OCI-LY1 (cell line): ENCODE results near the gene SLC17A9.

ENCODE experiments used
- EZH2 ChIP-seq: fragments of 200-600 bp; sonication (generic), shearing (Covaris generic); IDR thresholded peaks from 2 replicates; pipeline ENCODE4 v1.8.0; 2017; ENCODE audit warnings: borderline replicate concordance, mixed run types, mild to moderate bottlenecking, antibody characterized with exemption, low read length, moderate library complexity, mixed read lengths
- TF ChIP-seq, protein P1 (sequence below): fragments of 200-600 bp; sonication (generic), shearing (Covaris generic); IDR thresholded peaks from 2 replicates; pipeline ENCODE4 v1.5.1; 2017; ENCODE audit warnings: mild to moderate bottlenecking, antibody characterized with exemption, low read length, moderate library complexity, mixed read lengths

DNA sequence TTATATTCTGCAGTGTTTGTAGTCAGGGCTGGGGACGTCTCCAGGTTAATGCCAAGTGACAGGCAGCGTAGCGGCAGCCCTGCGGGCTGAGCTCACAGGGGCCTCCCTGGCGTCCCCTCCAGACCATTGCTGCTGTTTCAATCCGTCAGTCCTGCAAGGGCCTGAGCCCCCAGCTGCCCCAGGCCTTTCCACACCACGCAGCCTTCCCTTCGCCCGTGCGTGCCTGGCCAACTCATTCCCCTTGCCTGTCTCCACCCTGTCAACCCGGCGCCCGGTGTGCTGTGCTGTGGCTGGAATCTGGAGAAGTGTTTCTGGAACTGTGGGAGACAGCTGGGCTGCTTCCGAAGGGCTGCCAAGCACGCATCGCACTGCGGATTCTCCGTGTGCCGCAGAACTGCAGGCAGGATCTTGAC, 42.4 kb downstream of the SLC17A9 start:
- no peak for TF ChIP-seq EZH2
- TF ChIP-seq, protein P1, sequence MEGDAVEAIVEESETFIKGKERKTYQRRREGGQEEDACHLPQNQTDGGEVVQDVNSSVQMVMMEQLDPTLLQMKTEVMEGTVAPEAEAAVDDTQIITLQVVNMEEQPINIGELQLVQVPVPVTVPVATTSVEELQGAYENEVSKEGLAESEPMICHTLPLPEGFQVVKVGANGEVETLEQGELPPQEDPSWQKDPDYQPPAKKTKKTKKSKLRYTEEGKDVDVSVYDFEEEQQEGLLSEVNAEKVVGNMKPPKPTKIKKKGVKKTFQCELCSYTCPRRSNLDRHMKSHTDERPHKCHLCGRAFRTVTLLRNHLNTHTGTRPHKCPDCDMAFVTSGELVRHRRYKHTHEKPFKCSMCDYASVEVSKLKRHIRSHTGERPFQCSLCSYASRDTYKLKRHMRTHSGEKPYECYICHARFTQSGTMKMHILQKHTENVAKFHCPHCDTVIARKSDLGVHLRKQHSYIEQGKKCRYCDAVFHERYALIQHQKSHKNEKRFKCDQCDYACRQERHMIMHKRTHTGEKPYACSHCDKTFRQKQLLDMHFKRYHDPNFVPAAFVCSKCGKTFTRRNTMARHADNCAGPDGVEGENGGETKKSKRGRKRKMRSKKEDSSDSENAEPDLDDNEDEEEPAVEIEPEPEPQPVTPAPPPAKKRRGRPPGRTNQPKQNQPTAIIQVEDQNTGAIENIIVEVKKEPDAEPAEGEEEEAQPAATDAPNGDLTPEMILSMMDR: no peak
